Tibial artery (tissue), 4 donors: ENCODE measurements around the gene VPS50.

Experiments
- DNase-seq, 2 donors: peaks; one replicate each; pipeline ENCODE4 v3.0.0-alpha.2; 2019
- H3K27ac ChIP-seq, 2 donors: fragments of 200-600 bp; sonication (generic) in 1 of 2; 1 replicate in 1 of 2; 2 replicates in 1 of 2; pipeline ENCODE4 v1.5.1; 2018 to 2019; ENCODE audit warnings: mild to moderate bottlenecking in 1 of 2
- H3K27me3 ChIP-seq, 2 donors: fragments of 200-600 bp; sonication (generic) in 1 of 2; one replicate each; pipeline versions ENCODE4 v1.5.1 to v1.6.0; 2016 to 2019
- H3K36me3 ChIP-seq, 3 donors: fragments of 200-600 bp; sonication (generic) in 2 of 3; one replicate each; pipeline ENCODE4 v1.5.1; 2016 to 2019; ENCODE audit warnings: mild to moderate bottlenecking in 2 of 3
- H3K4me1 ChIP-seq, 4 donors: fragments of 200-600 bp; sonication (generic) in 2 of 4; 1 replicate in 3 of 4; 2 replicates in 1 of 4; pipeline ENCODE4 v1.5.1; 2016 to 2019
- H3K4me3 ChIP-seq, 2 donors: fragments of 200-600 bp; sonication (generic) in 1 of 2; 1 replicate in 1 of 2; 2 replicates in 1 of 2; pipeline ENCODE4 v1.5.1; 2018 to 2019; ENCODE audit warnings: mild to moderate bottlenecking in 2 of 2
- H3K9me3 ChIP-seq, 3 donors: fragments of 200-600 bp; sonication (generic) in 1 of 3; one replicate each; pipeline ENCODE4 v1.5.1; 2016 to 2019
- intact Hi-C: fragments of 100-400 bp; cut with DNase I; formaldehyde crosslinking; loops from one replicate; pipeline ENCODE4 v1.15.0; 2023; ENCODE audit warnings: low total_unique reads
- TF ChIP-seq, protein P1 (sequence below), 2 experiments: fragments of 200-600 bp in 1 of 2; fragments of 450-650 bp in 1 of 2; IDR thresholded peaks; one replicate each; pipeline ENCODE4 v1.5.1; 2017 to 2019; ENCODE audit warnings: antibody characterized with exemption in 2 of 2, mild to moderate bottlenecking in 1 of 2, moderate library complexity in 1 of 2

Gene VPS50

DNA sequence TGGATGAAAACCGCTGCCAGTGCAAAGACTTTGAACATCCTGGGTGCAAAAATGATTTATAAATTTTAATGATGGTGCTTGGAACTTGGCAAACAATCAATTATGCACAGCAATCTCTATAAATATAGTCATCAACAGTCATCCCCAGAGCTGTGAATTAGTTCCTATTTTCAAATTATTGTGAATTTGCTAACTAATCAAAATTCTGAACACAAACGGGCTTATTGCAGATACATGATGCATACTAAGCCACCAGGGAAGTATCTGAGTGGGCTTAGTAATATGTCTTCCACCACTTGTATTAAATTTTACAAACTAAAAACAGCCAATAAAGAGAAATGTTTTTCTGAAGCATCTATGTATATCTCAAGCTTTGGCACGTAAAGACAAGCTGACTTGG lies 177.2 kb downstream of the VPS50 start:
- TF ChIP-seq, protein P1, sequence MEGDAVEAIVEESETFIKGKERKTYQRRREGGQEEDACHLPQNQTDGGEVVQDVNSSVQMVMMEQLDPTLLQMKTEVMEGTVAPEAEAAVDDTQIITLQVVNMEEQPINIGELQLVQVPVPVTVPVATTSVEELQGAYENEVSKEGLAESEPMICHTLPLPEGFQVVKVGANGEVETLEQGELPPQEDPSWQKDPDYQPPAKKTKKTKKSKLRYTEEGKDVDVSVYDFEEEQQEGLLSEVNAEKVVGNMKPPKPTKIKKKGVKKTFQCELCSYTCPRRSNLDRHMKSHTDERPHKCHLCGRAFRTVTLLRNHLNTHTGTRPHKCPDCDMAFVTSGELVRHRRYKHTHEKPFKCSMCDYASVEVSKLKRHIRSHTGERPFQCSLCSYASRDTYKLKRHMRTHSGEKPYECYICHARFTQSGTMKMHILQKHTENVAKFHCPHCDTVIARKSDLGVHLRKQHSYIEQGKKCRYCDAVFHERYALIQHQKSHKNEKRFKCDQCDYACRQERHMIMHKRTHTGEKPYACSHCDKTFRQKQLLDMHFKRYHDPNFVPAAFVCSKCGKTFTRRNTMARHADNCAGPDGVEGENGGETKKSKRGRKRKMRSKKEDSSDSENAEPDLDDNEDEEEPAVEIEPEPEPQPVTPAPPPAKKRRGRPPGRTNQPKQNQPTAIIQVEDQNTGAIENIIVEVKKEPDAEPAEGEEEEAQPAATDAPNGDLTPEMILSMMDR (IDR thresholded peaks at IDR 0.05): no peak
- DNase-seq: no peak
- H3K4me1 ChIP-seq: no peaks in the 10 kb centered on the region
- peaks cover 0 to 8% (median 7%) of the 10 kb centered on the region in 3 donors for H3K9me3 ChIP-seq
- H3K36me3 ChIP-seq: no peaks in the 10 kb centered on the region
- no peaks in the 10 kb centered on the region for H3K27me3 ChIP-seq
- no peak overlapping the region for H3K4me3 ChIP-seq
- H3K27ac ChIP-seq: no peak overlapping the region
- intact Hi-C loops: no loop called here
